Activated naive CD8-positive, alpha-beta T cell treated with anti-CD3 and anti-CD28 coated beads, Interleukin-2, amount 10 ng/mL, durations not matched to agents 7 days and 5 days (primary cell): ENCODE results near the gene KCNH8. TPM values are rescaled to one million over a fixed set of nuclear protein-coding genes. Genes with fewer than 3 reads are reported as not detected.

ENCODE experiments used
- ATAC-seq: fragments of 150-1000 bp; cut with Tn5 transposase; one replicate; pipeline ENCODE4 v1.10.0; 2021; ENCODE audit warnings: low read depth, moderate library complexity
- POLR2A ChIA-PET: fragments of 350-600 bp; sonication (Branson Sonifier 250); formaldehyde crosslinking; loops from one replicate; lab custom pipeline; 2021; ENCODE audit warnings: antibody characterized with exemption; lab: Charles Lee
- DNase-seq: peaks from one replicate; pipeline ENCODE4 v3.0.0; 2021
- H3K27ac Mint-ChIP-seq: one replicate; pipeline ENCODE4 v1.8.0; 2022; ENCODE audit warnings: mild to moderate bottlenecking, mixed read lengths
- H3K27me3 Mint-ChIP-seq: one replicate; pipeline ENCODE4 v1.8.0; 2022; ENCODE audit warnings: mild to moderate bottlenecking, moderate library complexity, mixed read lengths
- H3K36me3 Mint-ChIP-seq: one replicate; pipeline ENCODE4 v1.8.0; 2021; ENCODE audit warnings: mild to moderate bottlenecking, mixed read lengths
- H3K4me1 Mint-ChIP-seq: one replicate; pipeline ENCODE4 v1.8.0; 2021; ENCODE audit warnings: mixed read lengths
- H3K4me3 Mint-ChIP-seq: one replicate; pipeline ENCODE4 v1.8.0; 2022; ENCODE audit warnings: mild to moderate bottlenecking, moderate library complexity, mixed read lengths
- H3K9me3 Mint-ChIP-seq: one replicate; pipeline ENCODE4 v1.8.0; 2021; ENCODE audit warnings: mixed read lengths
- total RNA-seq, 2 experiments: library from RNA; stranded (reverse); gene quantifications; one replicate each; pipeline ENCODE4 v1.2.3, GENCODE V29; 2021

The KCNH8 gene
- total RNA-seq, 2 experiments from 2014 or later: not detected

GRCh38 chr3:19455546-19455945, 307.2 kb downstream of the KCNH8 start:
- Mint-ChIP-seq H3K27me3 (peaks cover 2% of the 10 kb centered on the region), H3K4me1 (no peaks in the 10 kb centered on the region), H3K4me3 (no peak overlapping the region), H3K36me3 (no peaks in the 10 kb centered on the region), H3K27ac (no peak overlapping the region), H3K9me3 (no peaks in the 10 kb centered on the region)
- no peak for ATAC-seq
- DNase-seq: no peak
- POLR2A ChIA-PET: no interaction called here

- H3K36me3 Mint-ChIP-seq: no peaks in the 10 kb centered on the region
- no peaks in the 10 kb centered on the region for H3K9me3 Mint-ChIP-seq
- H3K27me3 Mint-ChIP-seq: peaks cover 2% of the 10 kb centered on the region
- POLR2A ChIA-PET: no interaction called here
- H3K27ac Mint-ChIP-seq: no peak overlapping the region
- H3K4me3 Mint-ChIP-seq: no peak overlapping the region
- DNase-seq (no peak), ATAC-seq (no peak)
- no peaks in the 10 kb centered on the region for H3K4me1 Mint-ChIP-seq
Observed at GRCh38 chr3:19456738-19457137, 308.4 kb downstream of the KCNH8 start.

- Mint-ChIP-seq H3K27me3 (peaks cover 2% of the 10 kb centered on the region), H3K9me3 (no peaks in the 10 kb centered on the region), H3K4me3 (no peak overlapping the region), H3K4me1 (no peaks in the 10 kb centered on the region), H3K36me3 (no peaks in the 10 kb centered on the region), H3K27ac (no peak overlapping the region)
- ATAC-seq (no peak), DNase-seq (no peak)
- POLR2A ChIA-PET: no interaction called here
Observed at GRCh38 chr3:19457449-19457848, 309.1 kb downstream of the KCNH8 start.

- peaks cover 2% of the 10 kb centered on the region for H3K9me3 Mint-ChIP-seq
- H3K27ac Mint-ChIP-seq: no peak overlapping the region
- H3K27me3 Mint-ChIP-seq: no peaks in the 10 kb centered on the region
- H3K4me3 Mint-ChIP-seq: no peak overlapping the region
- no peaks in the 10 kb centered on the region for H3K36me3 Mint-ChIP-seq
- POLR2A ChIA-PET: no interaction called here
- no peak for DNase-seq
- ATAC-seq: no peak
- no peaks in the 10 kb centered on the region for H3K4me1 Mint-ChIP-seq
Observed at GRCh38 chr3:19467761-19468160, 319.5 kb downstream of the KCNH8 start.

DNA sequence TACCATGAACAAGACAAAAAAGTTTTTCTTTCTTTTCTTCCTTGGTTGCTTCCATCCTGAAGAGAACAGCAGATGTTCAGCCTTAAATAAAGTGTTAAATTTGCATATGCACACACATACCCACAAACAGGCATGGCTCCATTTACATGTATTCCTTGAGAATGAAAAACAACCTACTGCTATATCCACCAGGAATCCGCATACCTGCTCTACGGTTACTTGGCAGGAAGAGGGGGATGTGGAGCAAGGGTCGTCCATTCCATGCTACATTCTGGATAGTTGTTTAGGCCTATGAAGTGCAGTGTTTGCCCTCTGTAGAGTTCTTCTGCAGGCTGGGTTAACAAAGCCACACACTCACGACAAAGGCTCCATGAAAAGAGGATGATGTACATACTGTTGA, 322.8 kb downstream of the KCNH8 start:
- Mint-ChIP-seq H3K4me1 (no peaks in the 10 kb centered on the region), H3K27me3 (no peaks in the 10 kb centered on the region), H3K27ac (no peak overlapping the region), H3K4me3 (no peak overlapping the region), H3K9me3 (peaks cover 2% of the 10 kb centered on the region), H3K36me3 (no peaks in the 10 kb centered on the region)
- POLR2A ChIA-PET: no interaction called here
- DNase-seq (no peak), ATAC-seq (no peak)

GRCh38 chr3:19473971-19474580, 325.8 kb downstream of the KCNH8 start:
- ATAC-seq (no peak), DNase-seq (no peak)
- peaks cover 2% of the 10 kb centered on the region for H3K9me3 Mint-ChIP-seq
- H3K27ac Mint-ChIP-seq: no peak overlapping the region
- no peaks in the 10 kb centered on the region for H3K27me3 Mint-ChIP-seq
- POLR2A ChIA-PET: no interaction called here
- H3K4me3 Mint-ChIP-seq: no peak overlapping the region
- no peaks in the 10 kb centered on the region for H3K4me1 Mint-ChIP-seq
- H3K36me3 Mint-ChIP-seq: no peaks in the 10 kb centered on the region

DNA sequence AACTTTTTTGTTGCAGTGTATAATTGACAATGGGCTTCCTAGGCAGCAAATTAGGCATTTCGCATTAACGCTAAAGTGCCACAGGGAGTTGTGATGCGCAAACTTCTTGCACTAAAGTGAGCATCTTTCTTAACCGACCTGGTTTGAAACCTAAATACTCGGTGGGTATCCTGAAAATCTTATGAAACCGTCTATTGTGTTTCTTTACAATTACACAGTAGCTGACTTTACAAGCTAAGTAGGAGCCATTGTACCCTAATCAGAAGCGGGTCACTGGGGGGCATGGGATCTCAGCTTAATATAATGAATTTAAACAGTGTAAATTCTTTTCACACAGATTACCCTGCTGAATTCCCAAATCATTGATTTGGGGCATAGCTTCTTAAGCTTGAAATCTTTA, 328.0 kb downstream of the KCNH8 start:
- no peaks in the 10 kb centered on the region for H3K4me1 Mint-ChIP-seq
- H3K27me3 Mint-ChIP-seq: no peaks in the 10 kb centered on the region
- H3K36me3 Mint-ChIP-seq: no peaks in the 10 kb centered on the region
- ATAC-seq: no peak
- H3K9me3 Mint-ChIP-seq: peaks cover 2% of the 10 kb centered on the region
- no peak overlapping the region for H3K27ac Mint-ChIP-seq
- no peak overlapping the region for H3K4me3 Mint-ChIP-seq
- POLR2A ChIA-PET: no interaction called here
- DNase-seq: no peak

DNA sequence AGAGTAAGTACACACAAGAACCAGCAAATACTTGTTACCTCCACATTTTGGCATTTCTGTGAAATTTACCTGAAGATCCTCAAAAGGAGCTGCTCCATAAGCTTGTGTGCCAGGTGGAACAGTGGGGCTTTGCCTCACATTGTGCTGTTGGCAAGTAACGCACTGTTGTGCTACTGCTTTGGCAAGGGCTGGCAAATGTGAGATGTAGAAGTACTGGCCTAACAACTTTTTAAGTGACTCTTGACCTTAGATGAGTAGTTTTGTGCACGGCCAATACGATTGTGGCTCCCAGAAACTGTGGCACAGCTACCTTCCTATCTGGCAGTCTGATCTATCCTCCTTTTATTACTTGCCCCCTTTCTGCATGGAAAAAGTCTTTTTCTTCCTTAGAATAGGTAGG, 337.0 kb downstream of the KCNH8 start:
- Mint-ChIP-seq H3K36me3 (no peaks in the 10 kb centered on the region), H3K27me3 (no peaks in the 10 kb centered on the region), H3K27ac (no peak overlapping the region), H3K4me3 (no peak overlapping the region), H3K9me3 (no peaks in the 10 kb centered on the region), H3K4me1 (no peaks in the 10 kb centered on the region)
- DNase-seq: no peak
- POLR2A ChIA-PET: no interaction called here
- ATAC-seq: no peak

DNA sequence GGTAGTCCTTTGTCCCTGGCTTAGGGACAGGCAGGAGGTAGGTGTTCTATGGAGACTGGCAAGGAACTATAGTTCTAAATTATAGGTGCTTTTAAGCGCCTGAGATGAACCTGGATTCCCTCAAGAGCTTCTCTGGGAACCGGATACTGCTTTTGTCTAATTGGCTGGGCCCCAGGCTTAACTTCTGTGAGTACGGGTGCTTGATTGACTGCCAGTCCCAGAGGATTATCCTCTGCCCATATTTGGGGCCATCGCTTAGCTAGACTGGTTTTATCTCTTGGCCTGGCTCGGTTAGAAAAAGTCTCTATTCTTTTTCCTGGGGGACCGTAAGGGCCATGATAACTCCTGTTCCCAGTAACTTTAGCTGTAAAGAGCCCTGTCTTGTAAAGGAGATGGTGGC, 339.1 kb downstream of the KCNH8 start:
- Mint-ChIP-seq H3K4me1 (no peaks in the 10 kb centered on the region), H3K9me3 (no peaks in the 10 kb centered on the region), H3K36me3 (no peaks in the 10 kb centered on the region), H3K27me3 (no peaks in the 10 kb centered on the region), H3K27ac (no peak overlapping the region), H3K4me3 (no peak overlapping the region)
- ATAC-seq (no peak), DNase-seq (no peak)
- POLR2A ChIA-PET: no interaction called here

DNA sequence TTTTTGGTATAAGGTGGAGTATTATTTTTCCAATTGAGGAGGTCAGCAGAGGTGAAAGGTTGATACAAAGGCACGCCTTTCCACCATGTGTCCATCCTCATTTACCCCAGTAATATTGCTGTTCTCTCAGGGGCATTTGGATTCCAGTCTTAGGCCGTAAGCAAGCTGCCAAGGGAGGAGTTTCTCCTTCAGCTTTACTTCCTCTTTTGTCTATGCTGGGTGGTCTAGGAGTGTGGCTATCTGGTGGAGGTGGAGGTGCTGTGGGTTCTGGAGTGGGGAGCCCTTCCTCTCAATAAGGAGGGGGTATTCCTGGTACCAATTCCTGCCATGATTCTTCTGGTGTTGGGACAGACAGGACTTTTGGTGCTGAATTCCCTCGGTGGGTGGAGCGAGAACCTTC, 340.6 kb downstream of the KCNH8 start:
- H3K4me3 Mint-ChIP-seq: no peak overlapping the region
- POLR2A ChIA-PET: no interaction called here
- no peaks in the 10 kb centered on the region for H3K4me1 Mint-ChIP-seq
- no peaks in the 10 kb centered on the region for H3K36me3 Mint-ChIP-seq
- no peak for DNase-seq
- no peak for ATAC-seq
- no peaks in the 10 kb centered on the region for H3K27me3 Mint-ChIP-seq
- H3K9me3 Mint-ChIP-seq: no peaks in the 10 kb centered on the region
- no peak overlapping the region for H3K27ac Mint-ChIP-seq

DNA sequence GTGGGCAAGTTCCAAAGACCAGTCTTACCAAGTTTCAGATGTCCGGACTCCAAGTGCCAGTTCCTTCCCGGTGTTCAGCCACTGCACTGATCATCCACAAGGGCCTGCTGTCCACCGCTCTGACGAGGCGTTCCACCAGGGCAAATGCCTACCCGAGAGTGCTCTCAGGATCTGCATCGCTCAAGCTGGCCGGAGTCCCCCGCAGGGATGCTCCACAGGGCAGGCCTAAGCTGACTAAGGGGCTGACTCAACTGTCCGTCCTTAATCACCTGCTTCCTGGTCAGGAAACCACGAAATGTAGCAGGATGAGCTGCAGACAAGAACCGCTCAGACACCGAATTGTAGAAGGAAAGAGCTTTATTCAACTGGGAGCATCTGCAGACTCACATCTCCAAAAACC, 341.6 kb downstream of the KCNH8 start:
- Mint-ChIP-seq H3K27ac (no peak overlapping the region), H3K27me3 (no peaks in the 10 kb centered on the region), H3K36me3 (no peaks in the 10 kb centered on the region), H3K9me3 (no peaks in the 10 kb centered on the region), H3K4me3 (no peak overlapping the region), H3K4me1 (no peaks in the 10 kb centered on the region)
- no peak for DNase-seq
- POLR2A ChIA-PET: no interaction called here
- ATAC-seq: no peak

GRCh38 chr3:19506171-19506570, 357.9 kb downstream of the KCNH8 start:
- H3K27me3 Mint-ChIP-seq: no peaks in the 10 kb centered on the region
- H3K4me1 Mint-ChIP-seq: no peaks in the 10 kb centered on the region
- DNase-seq (no peak), ATAC-seq (no peak)
- H3K36me3 Mint-ChIP-seq: no peaks in the 10 kb centered on the region
- no peaks in the 10 kb centered on the region for H3K9me3 Mint-ChIP-seq
- POLR2A ChIA-PET: no interaction called here
- no peak overlapping the region for H3K4me3 Mint-ChIP-seq
- H3K27ac Mint-ChIP-seq: no peak overlapping the region

- H3K27me3 Mint-ChIP-seq: no peaks in the 10 kb centered on the region
- H3K4me3 Mint-ChIP-seq: no peak overlapping the region
- H3K27ac Mint-ChIP-seq: no peak overlapping the region
- no peaks in the 10 kb centered on the region for H3K36me3 Mint-ChIP-seq
- DNase-seq: no peak
- H3K9me3 Mint-ChIP-seq: no peaks in the 10 kb centered on the region
- ATAC-seq: no peak
- H3K4me1 Mint-ChIP-seq: no peaks in the 10 kb centered on the region
- POLR2A ChIA-PET: no interaction called here
Observed at GRCh38 chr3:19522305-19522704, 374.0 kb downstream of the KCNH8 start.

DNA sequence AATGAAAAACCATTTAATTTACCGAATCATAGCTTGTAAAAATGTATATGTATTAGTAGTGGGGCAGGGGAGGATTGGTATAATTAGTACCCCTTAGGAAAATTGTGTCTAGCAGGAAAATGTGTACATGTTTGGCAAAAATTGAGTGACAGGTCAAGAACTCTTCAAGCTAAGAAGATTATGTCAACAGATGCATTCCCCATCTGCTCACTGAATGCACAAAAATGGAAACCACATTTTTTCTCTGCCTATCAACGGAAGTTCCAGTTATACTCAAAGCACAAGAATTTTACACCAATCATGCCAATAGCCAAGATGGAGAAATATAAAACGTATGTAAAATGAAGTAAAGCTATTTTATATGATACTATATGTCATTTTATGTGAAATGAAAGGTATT, 377.8 kb downstream of the KCNH8 start:
- no peak overlapping the region for H3K27ac Mint-ChIP-seq
- H3K36me3 Mint-ChIP-seq: no peaks in the 10 kb centered on the region
- DNase-seq (no peak), ATAC-seq (no peak)
- POLR2A ChIA-PET: no interaction called here
- H3K4me3 Mint-ChIP-seq: no peak overlapping the region
- H3K27me3 Mint-ChIP-seq: peaks cover 2% of the 10 kb centered on the region
- H3K4me1 Mint-ChIP-seq: no peaks in the 10 kb centered on the region
- no peaks in the 10 kb centered on the region for H3K9me3 Mint-ChIP-seq

DNA sequence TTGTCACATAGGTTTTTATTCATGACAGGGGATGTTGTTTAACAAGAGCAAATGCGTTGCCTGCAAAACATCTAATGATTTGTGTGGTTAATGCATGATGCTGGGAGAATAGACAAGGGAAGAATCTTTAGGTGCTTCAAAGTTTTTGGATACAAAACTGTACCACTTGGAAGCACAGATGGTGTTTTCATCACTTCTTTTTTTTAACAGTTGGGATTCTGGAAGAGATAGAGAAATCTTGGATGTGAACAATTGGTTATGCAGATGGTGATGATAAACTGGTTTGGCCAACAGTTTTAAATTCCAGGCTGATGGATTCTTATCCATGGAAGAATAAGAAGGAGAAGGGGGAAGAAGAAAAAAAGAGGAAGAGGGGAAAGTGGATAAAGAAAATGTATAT, 379.4 kb downstream of the KCNH8 start:
- POLR2A ChIA-PET: no interaction called here
- Mint-ChIP-seq H3K4me1 (no peaks in the 10 kb centered on the region), H3K27me3 (peaks cover 2% of the 10 kb centered on the region), H3K9me3 (no peaks in the 10 kb centered on the region), H3K27ac (no peak overlapping the region), H3K36me3 (no peaks in the 10 kb centered on the region), H3K4me3 (no peak overlapping the region)
- ATAC-seq (no peak), DNase-seq (no peak)
